ENCODE measurements around the gene ZBED3.

DNA sequence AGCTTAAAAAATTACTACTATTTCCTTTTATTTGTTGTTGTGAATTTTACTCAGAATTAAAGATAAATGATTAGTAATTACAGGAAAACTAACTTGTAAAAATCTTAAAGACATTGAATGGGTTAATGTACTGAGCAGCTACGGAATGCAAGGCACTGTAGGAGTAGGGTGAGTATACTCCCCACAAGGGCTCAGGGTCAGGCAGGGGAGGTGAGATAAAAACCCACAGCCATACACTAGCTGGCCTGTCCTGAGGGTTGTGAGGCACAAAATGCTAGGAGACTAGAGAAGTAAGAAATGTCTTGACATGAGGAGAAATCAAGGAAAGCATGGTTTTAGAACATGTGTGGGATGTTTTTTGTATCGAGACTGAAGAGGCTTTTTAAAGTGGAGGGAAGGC lies 13.4 kb downstream of the ZBED3 start:
- TF ChIP-seq POLR2A (IDR thresholded peaks at IDR 0.05) (no peak), POLR2AphosphoS5 (IDR thresholded peaks at IDR 0.05) (no peak)

All from stomach (tissue), 4 donors.